SK-N-SH treated with all-trans-retinoic acid at 6 μM for 48 hours (cell line): Measurements from ENCODE around the gene MPP3.

ENCODE experiments used
- ARNTL ChIP-seq: fragments of 450-650 bp; formaldehyde crosslinking; IDR thresholded peaks from 2 replicates; pipeline ENCODE4 v1.5.0; 2020; ENCODE audit warnings: low read depth, mild to moderate bottlenecking, moderate library complexity, borderline replicate concordance
- CSDC2 ChIP-seq: fragments of 250-450 bp; sonication (Bioruptor Pico); IDR thresholded peaks from 2 replicates; pipeline ENCODE4 v1.5.0; 2020; ENCODE audit warnings: mild to moderate bottlenecking, moderate library complexity
- GLIS3 ChIP-seq: fragments of 250-450 bp; sonication (Bioruptor Pico); IDR thresholded peaks from 2 replicates; pipeline ENCODE4 v1.5.0; 2020; ENCODE audit warnings: mild to moderate bottlenecking, moderate library complexity
- PATZ1 ChIP-seq: fragments of 250-450 bp; sonication (Bioruptor Pico); IDR thresholded peaks from 2 replicates; pipeline ENCODE4 v1.8.0; 2020; ENCODE audit warnings: mild to moderate bottlenecking, moderate library complexity, borderline replicate concordance
- TOX ChIP-seq: fragments of 250-450 bp; sonication (Bioruptor Pico); IDR thresholded peaks from 2 replicates; pipeline ENCODE4 v1.8.0; 2021; ENCODE audit warnings: mild to moderate bottlenecking, moderate library complexity, borderline replicate concordance

- TF ChIP-seq PATZ1 (CRISPR knock-in tag) (no peak), TOX (CRISPR knock-in tag) (no peak), CSDC2 (CRISPR knock-in tag) (no peak), GLIS3 (no peak), ARNTL (no peak)
Measured at GRCh38 chr17:43801844-43802243, 31.1 kb downstream of the MPP3 start.
